KOPT-K1 (cell line): ENCODE results near the gene GIPC2.
"Not testable (repeated sequence)": the region's sequence is repeated elsewhere in the genome, so short reads cannot be mapped to it uniquely, and the experiment has no call there.

Experiments used
- H3K27ac ChIP-seq: fragments of 200-600 bp; sonication (generic); 2 replicates; pipeline ENCODE4 v1.5.1; 2016; ENCODE audit warnings: antibody characterized with exemption, mild to moderate bottlenecking, low read depth, low read length; ENCODE audit not compliant: poor library complexity, severe bottlenecking
- H3K36me3 ChIP-seq: fragments of 200-600 bp; sonication (generic); 2 replicates; pipeline ENCODE4 v1.5.1; 2017; ENCODE audit warnings: antibody characterized with exemption, mild to moderate bottlenecking, low read length, moderate library complexity; ENCODE audit not compliant: insufficient read depth
- H3K9me3 ChIP-seq: fragments of 200-600 bp; sonication (generic); 2 replicates; pipeline ENCODE4 v1.5.1; 2017; ENCODE audit warnings: antibody characterized with exemption, low read length, mild to moderate bottlenecking; ENCODE audit not compliant: insufficient read depth, poor library complexity, severe bottlenecking

The GIPC2 gene, protein sequence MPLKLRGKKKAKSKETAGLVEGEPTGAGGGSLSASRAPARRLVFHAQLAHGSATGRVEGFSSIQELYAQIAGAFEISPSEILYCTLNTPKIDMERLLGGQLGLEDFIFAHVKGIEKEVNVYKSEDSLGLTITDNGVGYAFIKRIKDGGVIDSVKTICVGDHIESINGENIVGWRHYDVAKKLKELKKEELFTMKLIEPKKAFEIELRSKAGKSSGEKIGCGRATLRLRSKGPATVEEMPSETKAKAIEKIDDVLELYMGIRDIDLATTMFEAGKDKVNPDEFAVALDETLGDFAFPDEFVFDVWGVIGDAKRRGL

DNA sequence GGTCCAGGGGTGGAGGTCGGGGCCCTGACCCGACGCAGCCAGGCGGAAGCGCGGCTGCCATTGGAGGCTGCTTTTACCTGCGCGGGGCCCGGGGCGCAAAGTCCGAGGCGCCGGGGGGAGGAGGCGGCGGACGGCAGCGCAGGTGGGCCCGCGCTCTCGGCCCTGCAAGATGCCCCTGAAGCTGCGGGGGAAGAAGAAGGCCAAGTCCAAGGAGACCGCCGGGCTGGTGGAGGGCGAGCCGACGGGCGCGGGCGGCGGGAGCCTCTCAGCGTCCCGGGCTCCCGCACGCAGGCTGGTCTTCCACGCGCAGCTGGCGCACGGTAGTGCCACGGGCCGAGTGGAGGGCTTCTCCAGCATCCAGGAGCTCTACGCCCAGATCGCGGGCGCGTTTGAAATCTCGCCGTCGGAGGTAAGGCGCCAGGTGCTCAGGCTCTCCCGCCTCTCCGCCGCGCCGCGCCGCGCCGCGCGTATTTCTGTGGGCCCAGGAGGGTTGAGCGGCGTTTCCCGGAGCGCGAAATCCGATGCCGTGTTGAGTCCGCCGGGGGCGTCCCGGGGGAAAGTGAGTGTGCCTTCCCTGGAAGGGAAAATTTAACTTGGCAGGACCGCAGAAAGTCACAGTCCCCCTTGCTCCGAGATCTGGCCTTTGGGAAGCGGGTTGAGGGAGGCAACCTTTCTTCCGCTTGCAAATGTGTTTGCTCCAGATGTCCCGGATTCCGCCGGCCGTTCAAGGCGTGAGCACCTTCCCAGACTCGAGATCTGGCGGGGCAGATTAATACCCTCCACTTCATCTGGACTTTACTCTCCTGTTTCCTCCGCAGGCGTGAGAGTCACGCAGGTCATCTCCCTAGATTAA is at the start of gene GIPC2:
TSS of gene GIPC2 (plus strand) at position 41 of the 853 bp plus-strand sequence. CDS start at position 170, 129 bp downstream.
- Histone ChIP-seq H3K36me3 (no peaks in the 10 kb centered on the region), H3K9me3 (no peaks in the 10 kb centered on the region), H3K27ac (no peak within 1 kb of the TSS)

DNA sequence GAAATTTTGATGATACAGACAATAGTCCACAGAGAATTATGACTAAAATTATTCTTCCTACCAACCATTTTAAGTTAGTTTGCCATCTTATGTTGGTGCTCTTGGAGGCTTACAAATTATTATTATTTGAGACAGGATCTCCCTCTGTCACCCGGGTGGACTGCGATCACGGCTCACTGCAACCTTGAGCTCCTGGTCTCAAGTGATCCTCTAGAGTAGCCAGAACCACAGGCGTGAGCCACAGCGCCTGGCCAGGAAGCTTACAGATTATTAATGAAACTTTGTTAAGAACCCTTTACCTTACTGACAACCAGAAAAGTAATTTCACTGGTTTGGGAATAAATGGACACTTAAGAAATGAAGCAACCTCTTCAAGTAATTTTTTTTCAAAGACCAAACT is 49.0 kb upstream of the GIPC2 start:
- Histone ChIP-seq H3K9me3 (no peaks in the 10 kb centered on the region), H3K27ac (no peak overlapping the region), H3K36me3 (peaks cover 42% of the 10 kb centered on the region)

DNA sequence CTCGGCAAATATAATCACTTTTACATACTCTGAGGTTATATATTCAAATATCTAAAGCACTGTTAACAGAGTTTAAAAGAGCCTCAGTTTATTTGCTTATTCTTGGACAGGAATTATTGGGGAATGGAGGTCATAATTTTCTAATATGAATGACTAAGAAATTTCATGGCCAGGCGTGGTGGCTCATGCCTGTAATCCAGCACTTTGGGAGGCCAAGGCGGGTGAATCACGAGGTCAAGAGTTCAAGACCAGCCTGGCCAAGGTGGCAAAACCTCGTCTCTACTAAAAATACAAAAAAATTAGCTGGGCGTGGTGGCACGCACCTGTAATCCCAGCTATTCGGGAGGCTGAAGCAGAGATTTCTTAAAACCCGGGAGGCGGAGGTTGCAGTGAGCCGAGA is 45.2 kb upstream of the GIPC2 start:
- peaks cover 14% of the 10 kb centered on the region; the same call in 1 of the 2 replicates for H3K36me3 ChIP-seq
- H3K9me3 ChIP-seq, H3K27ac ChIP-seq: not testable (repeated sequence)

DNA sequence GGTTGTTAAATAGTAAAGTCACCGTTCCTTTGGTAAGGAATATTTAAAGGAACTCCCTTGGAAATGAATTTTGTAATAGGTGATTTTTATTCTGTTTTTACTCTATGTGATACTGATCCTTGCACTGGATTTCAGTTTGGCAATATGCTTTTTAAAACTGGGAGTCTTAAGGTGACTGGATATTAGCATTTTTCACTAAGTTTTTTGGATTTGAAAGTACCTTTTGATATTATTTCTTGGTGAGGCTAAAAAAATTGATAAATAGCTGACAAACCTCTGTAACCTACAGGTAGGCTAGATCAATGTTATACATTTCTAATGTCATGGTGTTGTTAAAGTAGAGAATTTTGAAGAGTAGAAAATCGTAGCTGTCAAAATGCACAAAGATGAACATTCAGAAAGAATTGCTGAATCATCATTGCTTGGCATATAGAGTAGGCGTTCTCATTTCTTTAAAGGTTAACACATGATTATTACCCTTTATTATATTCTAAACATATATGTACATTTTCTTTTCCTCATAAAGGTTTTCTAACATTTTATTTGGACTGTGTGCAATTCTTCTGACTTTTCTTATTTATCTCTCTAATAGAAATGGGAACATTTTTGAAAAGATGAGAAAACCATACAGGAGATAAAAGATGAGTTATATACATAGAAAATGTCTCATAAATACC is 42.6 kb upstream of the GIPC2 start:
- Histone ChIP-seq H3K9me3 (no peaks in the 10 kb centered on the region), H3K27ac (no peak overlapping the region), H3K36me3 (0 out of 2 replicates have a peak, but pooled peaks cover under 1% of the 10 kb centered on the region)

DNA sequence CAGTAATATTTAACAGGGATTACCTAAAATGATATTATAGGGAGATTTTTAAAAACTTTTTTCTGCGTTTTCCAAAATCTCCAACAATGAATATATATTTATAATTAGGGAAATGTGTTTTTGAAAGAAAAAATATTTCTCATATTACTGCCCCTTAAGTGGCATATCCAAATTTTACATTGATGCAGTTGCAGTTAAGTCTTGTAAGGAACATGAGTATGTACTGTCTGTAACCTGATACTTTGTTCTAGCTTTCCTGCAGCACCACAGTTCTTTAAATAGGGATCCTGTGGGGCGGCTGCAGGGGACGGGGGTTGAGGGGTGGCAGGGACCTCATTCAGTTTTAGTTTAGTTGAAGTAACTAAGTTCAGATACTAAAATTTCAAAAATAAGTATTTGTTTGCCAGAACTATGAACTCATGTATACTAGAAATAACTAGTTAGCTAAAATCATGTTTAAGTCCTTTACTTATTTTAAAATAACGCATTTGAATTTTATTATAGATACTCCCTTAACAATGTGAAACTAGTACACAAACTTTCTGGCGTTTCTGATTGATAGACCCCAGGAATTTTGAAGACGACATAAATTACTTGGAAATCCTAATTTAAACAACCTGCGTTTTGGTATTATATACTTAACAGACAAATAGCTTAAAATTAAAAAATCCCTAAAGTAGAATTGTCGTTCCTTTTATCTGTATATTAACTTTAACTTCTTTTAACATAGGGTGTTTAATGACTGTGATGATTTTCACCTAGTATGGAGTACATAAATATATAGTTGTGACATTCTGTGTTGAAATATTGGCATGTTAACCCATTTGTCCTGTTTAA is 41.7 kb upstream of the GIPC2 start:
- H3K27ac ChIP-seq = peak overlapping the region; percentile 85
- no peaks in the 10 kb centered on the region for H3K9me3 ChIP-seq
- H3K36me3 ChIP-seq = no peaks in the 10 kb centered on the region

DNA sequence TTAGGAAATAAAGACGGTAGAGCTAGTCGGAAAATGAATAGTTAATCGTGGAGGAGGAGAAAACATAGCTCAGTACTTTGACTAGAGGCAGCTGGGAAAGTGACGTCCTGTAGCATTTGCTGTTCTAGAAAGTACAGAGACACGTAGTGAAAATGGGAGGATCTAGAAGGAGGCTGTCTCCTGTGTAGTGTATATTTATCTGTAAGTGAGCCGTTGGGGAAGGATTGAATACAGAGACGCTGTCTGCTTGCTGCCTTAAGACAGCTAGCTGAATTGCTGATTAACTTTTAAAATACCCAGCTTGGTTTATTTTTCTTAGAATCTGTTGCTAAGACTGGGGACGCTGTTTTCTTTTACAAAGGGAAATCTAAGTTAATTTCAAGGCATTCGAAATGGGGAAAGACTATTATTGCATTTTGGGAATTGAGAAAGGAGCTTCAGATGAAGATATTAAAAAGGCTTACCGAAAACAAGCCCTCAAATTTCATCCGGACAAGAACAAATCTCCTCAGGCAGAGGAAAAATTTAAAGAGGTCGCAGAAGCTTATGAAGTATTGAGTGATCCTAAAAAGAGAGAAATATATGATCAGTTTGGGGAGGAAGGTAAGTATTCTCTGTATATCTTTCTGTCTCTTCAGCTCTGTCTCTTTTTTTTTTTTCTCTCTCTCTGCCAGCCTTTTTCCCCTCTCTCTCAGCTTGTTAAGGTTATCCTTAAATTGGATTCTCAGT is 40.9 kb upstream of the GIPC2 start, which contains the start of gene DNAJB4:
TSS of gene DNAJB4 (plus strand) at position 221 of the 729 bp plus-strand sequence. CDS start at position 393, 172 bp downstream.
- peak within 1 kb of the TSS; percentile 85 for H3K27ac ChIP-seq
- H3K9me3 ChIP-seq = no peaks in the 10 kb centered on the region
- H3K36me3 ChIP-seq = no peaks in the 10 kb centered on the region

DNA sequence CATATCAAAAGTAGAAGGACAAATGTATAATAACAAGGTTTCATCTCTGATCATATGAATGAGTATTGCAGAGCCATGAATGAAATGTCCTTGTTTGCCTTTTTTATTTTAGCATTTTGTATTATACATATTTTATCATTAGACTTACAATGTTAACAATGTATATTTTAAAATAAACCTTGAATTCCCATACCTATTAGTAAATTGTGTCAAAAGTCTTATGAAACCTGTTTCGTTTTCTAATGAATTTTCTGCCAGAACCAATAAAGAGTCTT is 40.4 kb upstream of the GIPC2 start:
- H3K36me3 ChIP-seq = no peaks in the 10 kb centered on the region
- H3K9me3 ChIP-seq = no peaks in the 10 kb centered on the region
- H3K27ac ChIP-seq = peak overlapping the region; percentile 85

DNA sequence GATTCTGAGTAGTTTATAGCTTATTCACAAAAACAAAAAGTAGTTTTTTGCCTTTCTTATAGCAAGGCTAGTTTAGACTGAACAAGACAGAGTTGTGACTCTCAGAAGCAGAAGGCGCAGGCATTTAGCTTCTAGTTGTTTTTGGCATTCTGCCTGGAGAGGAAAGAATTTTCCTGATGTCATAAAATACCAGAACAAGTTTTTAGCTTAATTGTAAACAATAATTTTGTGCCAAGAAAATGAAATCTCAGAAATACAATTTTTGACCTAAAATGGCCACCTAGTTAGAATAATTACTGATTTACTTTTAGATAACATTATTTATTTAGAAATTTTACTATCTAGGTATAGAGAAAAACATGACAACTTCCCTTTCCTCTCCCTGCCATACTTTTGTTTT is 40.0 kb upstream of the GIPC2 start:
- Histone ChIP-seq H3K9me3 (no peaks in the 10 kb centered on the region), H3K36me3 (no peaks in the 10 kb centered on the region), H3K27ac (peak overlapping the region; percentile 85)

DNA sequence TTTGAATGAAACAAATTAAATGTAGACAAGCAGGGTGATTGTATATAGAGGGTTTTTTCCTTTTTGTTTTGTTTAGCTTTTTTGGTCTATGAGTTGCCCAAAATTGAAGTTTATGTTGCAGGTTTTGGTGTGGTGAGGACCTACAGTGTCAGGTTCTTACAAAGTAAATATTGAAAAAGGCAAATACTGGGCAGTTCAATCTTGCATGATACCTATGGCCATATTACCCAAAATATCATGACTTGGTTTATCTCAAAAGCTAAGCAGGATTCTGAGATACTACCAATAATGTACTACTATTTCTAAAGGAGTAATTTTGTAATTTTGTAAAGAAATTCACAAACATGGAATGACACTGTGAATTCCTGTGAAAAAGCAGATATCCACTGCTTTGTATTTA is 39.2 kb upstream of the GIPC2 start:
- Histone ChIP-seq H3K27ac (peak overlapping the region; percentile 85), H3K9me3 (no peaks in the 10 kb centered on the region)

DNA sequence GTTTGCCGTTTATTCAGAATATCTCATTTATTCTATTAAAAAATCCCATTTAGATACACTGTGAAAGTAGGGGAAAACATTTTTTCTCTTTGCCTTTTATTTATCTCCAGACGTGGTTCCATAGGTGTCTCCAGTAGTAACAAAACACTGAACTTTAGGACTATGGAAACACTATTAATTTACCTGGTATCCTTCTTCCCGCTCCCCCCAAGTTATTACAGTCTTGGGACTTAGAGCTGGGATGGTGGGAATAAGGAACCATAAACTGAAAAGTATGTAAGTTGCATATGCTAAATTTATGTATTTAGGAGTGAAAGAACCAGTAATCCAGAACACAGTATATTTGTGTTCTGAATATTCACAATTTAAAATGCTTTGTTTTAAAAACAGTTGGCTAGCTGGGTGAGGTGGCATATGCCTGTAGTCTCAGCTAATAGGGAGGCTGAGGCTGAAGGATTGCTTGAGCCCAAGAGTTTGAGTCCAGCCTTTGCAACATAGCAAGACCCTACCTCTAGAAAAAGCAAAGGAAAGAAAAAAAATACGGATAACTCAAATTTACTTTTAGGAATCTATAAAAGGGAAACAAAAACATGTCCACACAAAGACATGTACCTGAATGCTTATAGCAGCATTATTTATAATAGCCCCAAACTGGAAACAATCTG is 38.0 kb upstream of the GIPC2 start:
- H3K27ac ChIP-seq = no peak overlapping the region

More for the DNA sequence above, 39.2 kb upstream of the GIPC2 start:
- no peaks in the 10 kb centered on the region for H3K36me3 ChIP-seq

DNA sequence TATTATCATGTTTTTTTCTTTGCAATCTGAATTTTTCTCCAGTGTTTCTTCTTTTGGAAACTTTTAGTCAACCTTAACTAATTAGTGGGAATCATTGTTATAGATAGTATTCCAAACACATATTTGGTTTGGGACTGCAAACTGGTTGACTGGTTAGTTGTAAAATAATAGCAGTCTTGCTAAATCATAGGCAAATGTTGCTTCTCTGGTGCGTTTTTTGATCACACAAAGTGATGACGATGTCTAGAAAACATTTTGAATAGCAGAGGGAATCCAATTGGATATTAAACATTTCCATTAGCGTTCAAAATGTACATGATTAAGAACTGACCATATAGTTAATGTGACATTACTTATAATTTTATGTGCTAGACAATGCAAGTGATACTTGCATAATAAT is 36.5 kb upstream of the GIPC2 start:
- peaks cover 7% of the 10 kb centered on the region for H3K36me3 ChIP-seq
- H3K9me3 ChIP-seq = no peaks in the 10 kb centered on the region
- H3K27ac ChIP-seq = no peak overlapping the region

More for the DNA sequence above, 38.0 kb upstream of the GIPC2 start:
- H3K9me3 ChIP-seq = no peaks in the 10 kb centered on the region
- H3K36me3 ChIP-seq = 0 out of 2 replicates have a peak, but pooled peaks cover under 1% of the 10 kb centered on the region

DNA sequence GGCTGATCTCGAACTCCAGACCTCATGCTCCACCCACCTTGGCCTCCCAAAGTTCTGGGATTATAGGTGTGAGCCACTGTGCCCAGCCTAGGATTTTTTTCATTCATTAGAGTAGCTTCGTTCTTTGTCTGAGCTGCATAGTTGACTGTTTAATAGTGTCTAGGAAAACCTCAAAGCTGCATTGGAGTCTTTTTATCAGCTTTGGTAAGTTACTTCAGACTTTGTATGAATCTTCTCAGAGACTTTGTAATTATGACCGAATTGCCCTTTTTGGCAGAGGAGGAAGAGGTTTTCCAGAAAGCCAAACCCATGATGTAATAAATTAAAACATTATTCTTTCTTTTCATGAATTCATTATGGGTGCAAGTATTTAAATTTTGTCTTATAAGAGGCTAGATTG is 35.9 kb upstream of the GIPC2 start:
- Histone ChIP-seq H3K36me3 (peaks cover 13% of the 10 kb centered on the region), H3K27ac (no peak overlapping the region), H3K9me3 (no peaks in the 10 kb centered on the region)

DNA sequence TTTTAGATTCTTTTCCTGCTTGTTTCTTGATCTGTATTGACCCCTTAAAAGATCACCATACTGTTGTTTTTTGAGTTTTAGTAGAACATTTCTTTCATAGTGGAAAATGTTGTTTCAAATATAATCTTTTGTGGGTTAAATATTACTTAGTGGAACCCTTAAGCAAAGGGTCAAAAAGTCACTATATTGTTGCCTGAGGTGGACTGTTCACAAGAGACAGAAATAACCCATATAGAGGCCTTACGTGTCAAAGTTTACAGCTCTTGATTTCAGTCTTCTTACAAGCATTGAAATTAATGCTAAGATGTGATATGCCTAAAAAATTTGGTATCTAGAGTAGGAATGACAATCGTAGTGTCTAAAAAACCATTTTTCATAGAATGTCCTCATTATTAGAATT is 34.7 kb upstream of the GIPC2 start:
- H3K27ac ChIP-seq = no peak overlapping the region
- H3K9me3 ChIP-seq = no peaks in the 10 kb centered on the region
- H3K36me3 ChIP-seq = peaks cover 17% of the 10 kb centered on the region
